Sigmoid colon (tissue), 7 donors: ENCODE measurements around the gene NLRC3. TPM values are rescaled to one million over a fixed set of nuclear protein-coding genes. Genes with fewer than 3 reads are reported as not detected.
"Not testable (repeated sequence)": the region's sequence is repeated elsewhere in the genome, so short reads cannot be mapped to it uniquely, and the experiment has no call there.

ENCODE experiments used
- DNase-seq: peaks from one replicate; pipeline ENCODE4 v3.0.0-alpha.2; 2019
- H3K27ac ChIP-seq, 4 donors: fragments of 200-600 bp; sonication (generic); one replicate each; pipeline ENCODE4 v1.5.1; 2016 to 2019; ENCODE audit warnings: mild to moderate bottlenecking in 1 of 4
- H3K27me3 ChIP-seq, 3 donors: fragments of 200-600 bp; sonication (generic); one replicate each; pipeline ENCODE4 v1.5.1; 2019; ENCODE audit warnings: mild to moderate bottlenecking in 1 of 3
- H3K36me3 ChIP-seq, 4 donors: fragments of 200-600 bp; sonication (generic); one replicate each; pipeline ENCODE4 v1.5.1; 2016 to 2019
- H3K4me1 ChIP-seq, 4 donors: fragments of 200-600 bp; sonication (generic); one replicate each; pipeline ENCODE4 v1.5.1; 2017 to 2019
- H3K4me3 ChIP-seq, 4 donors: fragments of 200-600 bp; sonication (generic); one replicate each; pipeline ENCODE4 v1.5.1; 2017 to 2019; ENCODE audit warnings: mild to moderate bottlenecking in 2 of 4, moderate library complexity in 1 of 4
- H3K9me3 ChIP-seq, 4 donors: fragments of 200-600 bp in 3 of 4; sonication (generic) in 3 of 4; one replicate each; pipeline versions ENCODE4 v1.5.1 to v1.6.1; 2013 to 2019
- EP300 ChIP-seq, 4 donors: sonication (generic); formaldehyde crosslinking; IDR thresholded peaks; one replicate each; pipeline ENCODE4 v1.6.1; 2017; ENCODE audit warnings: antibody characterized with exemption in 4 of 4
- POLR2A ChIP-seq, 2 donors: fragments of 450-650 bp; IDR thresholded peaks; one replicate each; pipeline ENCODE4 v1.6.1; 2016; ENCODE audit warnings: antibody characterized with exemption in 2 of 2, mild to moderate bottlenecking in 2 of 2, moderate library complexity in 2 of 2
- POLR2AphosphoS5 ChIP-seq, 4 donors: sonication (generic); formaldehyde crosslinking; IDR thresholded peaks; one replicate each; pipeline ENCODE4 v1.6.1; 2017; ENCODE audit warnings: antibody characterized with exemption in 4 of 4
- WGBS, 2 donors: extraction: QIAGEN DNeasy Blood & Tissue Kit; methylation state at CpG; one replicate each; pipeline ENCODE4 v1.1.7; 2013; 5-methylcytosine and 5-hydroxymethylcytosine counted together
- intact Hi-C: fragments of 100-400 bp; cut with DNase I; formaldehyde crosslinking; loops from one replicate; pipeline ENCODE4 v1.15.1; 2023
- polyA plus RNA-seq, 3 donors: library from polyadenylated mRNA; stranded (reverse); fragments of 200-250 nt; gene quantifications; one replicate each; pipeline ENCODE4 v1.2.3, GENCODE V29; 2013
- total RNA-seq, 4 donors: library from RNA; depleted of rRNA; stranded (reverse); fragments of >200 nt; gene quantifications; one replicate each; pipeline ENCODE4 v1.1.0, GENCODE V29; 2016
- TF ChIP-seq, protein P1 (sequence below), 4 experiments: fragments of 450-650 bp in 3 of 4; fragments of 200-600 bp in 1 of 4; IDR thresholded peaks; one replicate each; pipeline ENCODE4 v1.5.1; 2016 to 2019; ENCODE audit warnings: antibody characterized with exemption in 4 of 4, mild to moderate bottlenecking in 3 of 4, moderate library complexity in 2 of 4
- donor health status: healthy with polysubstance abuse.
- donor health status: Bipolar disorder and iron deficiency.
- donor health status: healthy.

The NLRC3 gene
- total and polyA plus RNA-seq, 7 donors = under 0.01 to 7.0 (median 0.27) TPM; not detected in 2

DNA sequence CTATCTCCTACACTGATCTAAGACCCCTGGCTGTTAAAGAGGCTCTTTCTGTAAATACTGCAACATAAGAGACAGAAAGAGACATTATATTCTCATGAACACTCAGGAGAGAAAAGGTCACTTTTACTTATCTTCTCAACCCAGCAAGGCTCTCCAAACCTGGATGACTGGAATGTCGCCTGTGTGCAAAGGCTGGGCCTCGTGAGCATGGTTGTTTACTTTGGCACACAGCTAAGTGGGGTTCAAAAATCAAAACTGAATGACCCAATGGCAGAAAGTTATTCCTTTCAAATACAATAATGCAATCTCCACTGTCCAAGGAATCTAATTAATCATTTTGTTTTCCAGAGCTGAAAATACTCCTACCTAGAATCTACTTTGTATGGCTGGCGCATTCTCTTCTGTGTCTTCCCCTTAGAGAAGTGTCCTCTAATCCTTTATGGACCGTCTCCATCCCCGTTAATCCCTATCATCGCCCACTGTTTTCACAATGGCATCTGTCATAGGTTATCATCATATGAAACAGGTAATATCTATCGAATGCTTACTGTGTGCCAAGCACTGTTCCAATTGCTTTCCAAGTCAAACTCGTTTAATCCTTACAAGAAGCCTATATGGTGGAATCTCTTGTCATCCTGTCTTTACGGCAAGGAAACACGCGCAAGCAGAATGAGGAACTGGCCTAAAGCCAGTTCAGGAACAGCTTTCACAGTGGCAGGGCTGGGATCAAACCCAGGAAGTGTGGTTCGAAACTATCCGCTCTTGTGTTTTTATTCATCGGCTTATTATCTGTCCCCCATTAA lies 32.9 kb upstream of the NLRC3 start:
- Histone ChIP-seq H3K9me3 (no peaks in the 10 kb centered on the region), H3K4me3 (peak overlapping the region in 2 of 4 donors; percentile 96 to 98), H3K27ac (no peak overlapping the region), H3K36me3 (peaks cover 0 to 7% (median 0%) of the 10 kb centered on the region in 4 donors), H3K27me3 (no peaks in the 10 kb centered on the region), H3K4me1 (peaks cover 0 to 24% (median 16%) of the 10 kb centered on the region in 4 donors)
- intact Hi-C loops = loop anchor here (5.0 to 10.0 kb wide), 3 partner anchors 85 to 303 kb away; partner anchors contain the start of genes CREBBP, TIGD7 and ZNF75A
- 37 to 56% methylated on average over 14 of the region's 14 CpGs for WGBS, 2 donors
- no peak for TF ChIP-seq EP300 (IDR thresholded peaks at IDR 0.05)
- no peak for TF ChIP-seq POLR2AphosphoS5 (IDR thresholded peaks at IDR 0.05)
- no peak for TF ChIP-seq POLR2A (IDR thresholded peaks at IDR 0.05)
- no peak for DNase-seq

- DNase-seq = not testable (repeated sequence)
- whole genome bisulfite sequencing, 2 donors = 94 to 96% methylated on average over 13 of the region's 13 CpGs
Measured at GRCh38 chr16:3608976-3609375, 31.8 kb upstream of the NLRC3 start.

GRCh38 chr16:3608069-3608468 lies 30.9 kb upstream of the NLRC3 start:
- WGBS, 2 donors = 80 to 86% methylated on average over 5 of the region's 5 CpGs
- H3K36me3 ChIP-seq = peaks cover 0 to 20% (median 0%) of the 10 kb centered on the region in 4 donors
- H3K27ac ChIP-seq = no peak overlapping the region
- intact Hi-C loops = no loop called here
- TF ChIP-seq, protein P1, sequence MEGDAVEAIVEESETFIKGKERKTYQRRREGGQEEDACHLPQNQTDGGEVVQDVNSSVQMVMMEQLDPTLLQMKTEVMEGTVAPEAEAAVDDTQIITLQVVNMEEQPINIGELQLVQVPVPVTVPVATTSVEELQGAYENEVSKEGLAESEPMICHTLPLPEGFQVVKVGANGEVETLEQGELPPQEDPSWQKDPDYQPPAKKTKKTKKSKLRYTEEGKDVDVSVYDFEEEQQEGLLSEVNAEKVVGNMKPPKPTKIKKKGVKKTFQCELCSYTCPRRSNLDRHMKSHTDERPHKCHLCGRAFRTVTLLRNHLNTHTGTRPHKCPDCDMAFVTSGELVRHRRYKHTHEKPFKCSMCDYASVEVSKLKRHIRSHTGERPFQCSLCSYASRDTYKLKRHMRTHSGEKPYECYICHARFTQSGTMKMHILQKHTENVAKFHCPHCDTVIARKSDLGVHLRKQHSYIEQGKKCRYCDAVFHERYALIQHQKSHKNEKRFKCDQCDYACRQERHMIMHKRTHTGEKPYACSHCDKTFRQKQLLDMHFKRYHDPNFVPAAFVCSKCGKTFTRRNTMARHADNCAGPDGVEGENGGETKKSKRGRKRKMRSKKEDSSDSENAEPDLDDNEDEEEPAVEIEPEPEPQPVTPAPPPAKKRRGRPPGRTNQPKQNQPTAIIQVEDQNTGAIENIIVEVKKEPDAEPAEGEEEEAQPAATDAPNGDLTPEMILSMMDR (IDR thresholded peaks at IDR 0.05) = no peak
- TF ChIP-seq POLR2A (IDR thresholded peaks at IDR 0.05) (no peak), EP300 (IDR thresholded peaks at IDR 0.05) (no peak), POLR2AphosphoS5 (IDR thresholded peaks at IDR 0.05) (no peak)
- H3K9me3 ChIP-seq = no peaks in the 10 kb centered on the region
- no peak overlapping the region for H3K4me3 ChIP-seq
- H3K27me3 ChIP-seq = no peaks in the 10 kb centered on the region
- DNase-seq = no peak
- peaks cover 0 to 24% (median 14%) of the 10 kb centered on the region in 4 donors for H3K4me1 ChIP-seq

More at GRCh38 chr16:3608976-3609375, 31.8 kb upstream of the NLRC3 start:
- intact Hi-C loops, H3K27ac ChIP-seq, H3K27me3 ChIP-seq, H3K4me3 ChIP-seq, H3K9me3 ChIP-seq: not testable (repeated sequence)
- Histone ChIP-seq H3K4me1 (peaks cover 0 to 24% (median 16%) of the 10 kb centered on the region in 4 donors), H3K36me3 (peaks cover 0 to 11% (median 0%) of the 10 kb centered on the region in 4 donors)

GRCh38 chr16:3607634-3608033 lies 30.4 kb upstream of the NLRC3 start:
- no peak for DNase-seq
- Histone ChIP-seq H3K27ac (no peak overlapping the region), H3K4me1 (peaks cover 0 to 19% (median 10%) of the 10 kb centered on the region in 4 donors), H3K36me3 (peaks cover 0 to 25% (median 0%) of the 10 kb centered on the region in 4 donors), H3K27me3 (no peaks in the 10 kb centered on the region), H3K9me3 (no peaks in the 10 kb centered on the region), H3K4me3 (no peak overlapping the region)
- intact Hi-C loops = no loop called here
- TF ChIP-seq EP300 (IDR thresholded peaks at IDR 0.05) (no peak), POLR2AphosphoS5 (IDR thresholded peaks at IDR 0.05) (no peak), POLR2A (IDR thresholded peaks at IDR 0.05) (no peak)
- TF ChIP-seq, protein P1 (IDR thresholded peaks at IDR 0.05) = no peak
- WGBS, 2 donors = 87 to 90% methylated on average over 2 of the region's 2 CpGs

DNA sequence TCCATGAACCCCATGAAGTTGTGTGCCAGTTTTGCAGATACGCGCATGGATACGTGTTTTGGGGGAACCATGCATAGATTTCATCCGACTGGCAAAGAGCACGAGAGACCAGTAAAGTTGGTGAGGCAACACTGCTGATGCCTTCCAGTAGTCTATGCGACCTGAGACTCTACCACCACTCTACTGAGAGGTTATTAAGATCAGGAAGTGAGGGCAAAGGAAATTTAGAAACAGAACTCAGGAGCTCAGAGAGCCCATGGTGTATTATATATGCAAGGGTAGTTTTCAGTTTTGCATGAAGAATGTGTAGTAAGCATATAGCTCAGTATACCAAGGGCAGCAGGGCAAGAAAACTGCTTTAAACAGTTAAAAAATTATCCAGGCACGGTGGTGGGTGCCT lies 30.0 kb upstream of the NLRC3 start:
- Histone ChIP-seq H3K4me3 (no peak overlapping the region), H3K9me3 (no peaks in the 10 kb centered on the region), H3K27ac (no peak overlapping the region), H3K4me1 (peaks cover 0 to 15% (median 5%) of the 10 kb centered on the region in 4 donors), H3K27me3 (no peaks in the 10 kb centered on the region), H3K36me3 (peaks cover 0 to 29% (median 0%) of the 10 kb centered on the region in 4 donors)
- TF ChIP-seq POLR2A (IDR thresholded peaks at IDR 0.05) (no peak), EP300 (IDR thresholded peaks at IDR 0.05) (no peak), POLR2AphosphoS5 (IDR thresholded peaks at IDR 0.05) (no peak)
- TF ChIP-seq, protein P1 (IDR thresholded peaks at IDR 0.05) = no peak
- 88 to 93% methylated on average over 7 of the region's 7 CpGs for WGBS, 2 donors
- intact Hi-C loops = no loop called here
- DNase-seq = no peak
